ENCODE results near the gene NCF2. TPM values are rescaled to one million over a fixed set of nuclear protein-coding genes. Genes with fewer than 3 reads are reported as not detected.
"Not testable (repeated sequence)": the region's sequence is repeated elsewhere in the genome, so short reads cannot be mapped to it uniquely, and the experiment has no call there.

NCF2 gene
- total and polyA plus RNA-seq, 12 donors = 2.3 to 22.7 (median 13.9) TPM

DNA sequence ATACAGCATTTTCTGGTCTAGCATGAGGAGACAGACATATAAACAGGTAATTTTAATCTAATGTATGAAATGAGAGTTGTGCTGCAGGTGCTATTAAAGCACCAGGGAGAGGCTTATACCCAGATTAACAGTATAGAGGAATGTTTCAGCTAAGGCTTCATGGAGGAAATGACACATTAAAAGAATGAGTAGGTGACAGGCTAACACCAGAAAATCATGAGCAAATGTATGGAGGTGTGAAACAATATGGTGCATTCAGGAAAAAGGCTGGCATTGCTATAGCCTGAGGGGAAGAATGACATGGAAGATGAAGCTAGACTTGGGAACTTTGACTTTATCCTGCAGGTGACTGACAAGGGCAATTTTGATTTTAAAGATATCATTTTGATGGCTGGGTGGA lies 38.3 kb upstream of the NCF2 start:
- Histone ChIP-seq H3K27ac (no peak overlapping the region), H3K4me3 (no peak overlapping the region), H3K4me1 (replicated peaks in 1 of 2) (peaks cover 34 to 72% of the 10 kb centered on the region in 2 donors), H3K36me3 (replicated peaks in 1 of 2) (peaks cover 0 to 40% of the 10 kb centered on the region in 2 donors), H3K27me3 (no peaks in the 10 kb centered on the region), H3K9me3 (replicated peaks in 1 of 3) (peaks cover 0 to 4% (median 0%) of the 10 kb centered on the region in 3 donors)
- DNase-seq = no peak
- intact Hi-C loops (cut with DNase I) = loop anchor here in 1 of 2 donors (5.0 to 10.0 kb wide), 2 partner anchors 156 to 344 kb away; partner anchors contain the start of gene SMG7
- TF ChIP-seq, protein P1, sequence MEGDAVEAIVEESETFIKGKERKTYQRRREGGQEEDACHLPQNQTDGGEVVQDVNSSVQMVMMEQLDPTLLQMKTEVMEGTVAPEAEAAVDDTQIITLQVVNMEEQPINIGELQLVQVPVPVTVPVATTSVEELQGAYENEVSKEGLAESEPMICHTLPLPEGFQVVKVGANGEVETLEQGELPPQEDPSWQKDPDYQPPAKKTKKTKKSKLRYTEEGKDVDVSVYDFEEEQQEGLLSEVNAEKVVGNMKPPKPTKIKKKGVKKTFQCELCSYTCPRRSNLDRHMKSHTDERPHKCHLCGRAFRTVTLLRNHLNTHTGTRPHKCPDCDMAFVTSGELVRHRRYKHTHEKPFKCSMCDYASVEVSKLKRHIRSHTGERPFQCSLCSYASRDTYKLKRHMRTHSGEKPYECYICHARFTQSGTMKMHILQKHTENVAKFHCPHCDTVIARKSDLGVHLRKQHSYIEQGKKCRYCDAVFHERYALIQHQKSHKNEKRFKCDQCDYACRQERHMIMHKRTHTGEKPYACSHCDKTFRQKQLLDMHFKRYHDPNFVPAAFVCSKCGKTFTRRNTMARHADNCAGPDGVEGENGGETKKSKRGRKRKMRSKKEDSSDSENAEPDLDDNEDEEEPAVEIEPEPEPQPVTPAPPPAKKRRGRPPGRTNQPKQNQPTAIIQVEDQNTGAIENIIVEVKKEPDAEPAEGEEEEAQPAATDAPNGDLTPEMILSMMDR (IDR thresholded peaks at IDR 0.05) = no peak
- TF ChIP-seq POLR2A (IDR thresholded peaks at IDR 0.05) = no peak

DNA sequence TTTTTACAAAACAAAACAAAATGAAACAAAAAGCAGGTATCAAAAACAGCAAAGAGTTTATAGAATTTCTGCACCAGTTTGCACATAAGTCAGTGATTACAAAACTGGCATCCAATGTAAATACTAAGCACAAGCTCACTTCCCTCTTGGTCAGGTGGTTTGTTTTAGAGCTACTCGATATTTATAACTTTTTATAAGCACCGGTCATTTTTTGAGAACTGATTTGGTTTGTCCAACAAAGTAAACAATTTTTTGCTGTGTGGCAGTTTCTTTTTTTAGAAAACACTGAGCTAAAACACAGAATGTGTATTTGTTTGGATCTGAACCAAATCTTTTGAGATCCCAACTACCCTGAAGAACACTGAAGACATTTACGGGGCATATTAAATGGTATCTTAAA lies 36.0 kb upstream of the NCF2 start:
- WGBS, 4 donors = 33 to 39% (median 36%) methylated on average over 3 of the region's 3 CpGs
- not testable (repeated sequence) for H3K9me3 ChIP-seq (replicated peaks in 1 of 3); H3K27me3 ChIP-seq; DNase-seq
- H3K4me3 ChIP-seq = peak overlapping the region in 1 of 4 donors; percentile 12
- peaks cover 0 to 40% of the 10 kb centered on the region in 2 donors for H3K36me3 ChIP-seq (replicated peaks in 1 of 2)
- H3K27ac ChIP-seq = peak overlapping the region in 2 of 5 donors; percentile 20 to 31
- peaks cover 19 to 57% of the 10 kb centered on the region in 2 donors for H3K4me1 ChIP-seq (replicated peaks in 1 of 2)
- intact Hi-C loops (cut with DNase I) = loop anchor here in 1 of 2 donors (5.0 to 10.0 kb wide), 2 partner anchors 154 to 341 kb away; partner anchors contain the start of gene SMG7

DNA sequence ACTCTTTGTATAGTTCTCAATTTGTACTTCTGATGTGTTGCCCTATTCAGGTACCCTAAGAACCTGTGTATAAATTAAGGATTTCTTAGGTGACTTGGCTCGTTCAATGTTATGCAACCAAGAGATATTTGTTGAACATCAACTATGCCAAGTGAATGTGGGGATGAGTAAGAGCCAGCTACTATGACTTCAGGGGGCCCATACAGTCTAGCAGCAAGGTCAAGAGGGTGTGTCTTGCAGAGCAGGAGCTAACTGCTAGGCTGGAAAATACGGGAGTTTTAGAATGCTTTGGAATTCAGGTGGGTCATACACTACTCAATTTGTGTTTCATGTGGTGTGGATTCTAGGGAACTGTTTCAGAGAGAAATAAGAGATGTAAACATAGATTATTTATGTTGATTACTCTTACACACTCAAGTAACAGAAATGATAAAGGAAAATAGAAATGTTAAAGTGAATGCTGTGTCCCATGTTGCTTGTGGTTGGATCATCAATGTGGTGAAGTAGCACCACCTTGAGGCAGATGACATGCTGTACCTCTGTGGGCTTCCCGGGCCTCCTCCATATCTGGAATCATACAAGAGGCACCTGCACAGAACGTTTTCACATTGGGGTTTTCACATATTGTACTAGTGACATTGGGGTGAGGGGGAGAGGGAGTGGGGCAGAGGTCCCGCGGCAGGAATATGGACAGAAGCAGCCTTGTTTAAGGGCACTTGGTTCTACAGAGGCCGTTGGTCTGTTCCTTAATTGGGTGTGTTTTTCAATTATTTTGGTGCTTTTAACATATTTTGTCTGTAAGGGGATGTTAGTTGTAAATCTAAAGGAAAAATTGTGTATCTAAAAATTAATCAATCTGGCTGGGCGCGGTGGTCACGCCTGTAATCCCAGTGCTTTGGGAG lies 32.9 kb upstream of the NCF2 start:
- Histone ChIP-seq H3K27ac (no peak overlapping the region), H3K27me3 (no peaks in the 10 kb centered on the region), H3K4me3 (no peak overlapping the region), H3K4me1 (replicated peaks in 1 of 2) (peaks cover 10 to 33% of the 10 kb centered on the region in 2 donors), H3K9me3 (replicated peaks in 1 of 3) (no peaks in the 10 kb centered on the region), H3K36me3 (replicated peaks in 1 of 2) (peaks cover 0 to 12% of the 10 kb centered on the region in 2 donors)
- intact Hi-C loops (cut with DNase I) = loop anchor here in 1 of 2 donors (10.0 kb wide), 1 partner anchor 338 kb away; no protein-coding TSS in a partner anchor
- TF ChIP-seq POLR2A (IDR thresholded peaks at IDR 0.05) = no peak
- TF ChIP-seq, protein P1 (IDR thresholded peaks at IDR 0.05) = peak; percentile 45 to 70 (median 62)
- DNase-seq = peak; percentile 54 to 82 (median 63)
- WGBS, 4 donors = 47 to 59% (median 52%) methylated on average over 10 of the region's 10 CpGs

DNA sequence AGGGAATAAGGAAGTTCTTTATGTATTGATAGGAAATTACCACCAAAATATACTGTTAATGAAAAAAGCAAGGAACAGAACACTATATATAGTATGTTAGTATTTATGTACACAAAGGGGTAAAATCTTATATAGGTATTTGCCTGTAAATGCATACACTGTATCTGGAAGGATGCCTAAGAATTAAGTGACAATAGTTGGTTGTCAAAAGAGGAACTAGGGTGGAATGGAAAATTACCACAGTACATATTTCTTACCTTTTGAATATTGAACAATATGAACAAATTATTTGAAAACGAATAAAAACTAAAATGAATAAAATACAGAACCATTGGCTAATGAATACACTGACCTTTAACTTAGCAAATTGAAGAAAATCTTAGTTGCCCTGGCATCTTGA lies 31.8 kb upstream of the NCF2 start:
- DNase-seq = no peak
- Histone ChIP-seq H3K36me3 (replicated peaks in 1 of 2) (peaks cover 0 to 11% of the 10 kb centered on the region in 2 donors), H3K27me3 (no peaks in the 10 kb centered on the region), H3K9me3 (replicated peaks in 1 of 3) (no peaks in the 10 kb centered on the region), H3K4me3 (no peak overlapping the region), H3K27ac (no peak overlapping the region), H3K4me1 (replicated peaks in 1 of 2) (peaks cover 6 to 26% of the 10 kb centered on the region in 2 donors)
- intact Hi-C loops (cut with DNase I) = loop anchor here in 1 of 2 donors (10.0 kb wide), 1 partner anchor 337 kb away; no protein-coding TSS in a partner anchor
- no peak for TF ChIP-seq POLR2A (IDR thresholded peaks at IDR 0.05)
- TF ChIP-seq, protein P1 (IDR thresholded peaks at IDR 0.05) = no peak
- 60 to 69% (median 67%) methylated on average over 1 of the region's 1 CpG for WGBS, 4 donors
